AG10803 (cell line): ENCODE measurements around the gene HSF4.

ENCODE experiments used
- DNase-seq: peaks from one replicate; pipeline ENCODE4 v3.0.0; 2010; ENCODE audit warnings: low read depth
- H3K4me3 ChIP-seq: 2 replicates; pipeline ENCODE4 v1.5.1; 2011; ENCODE audit warnings: mild to moderate bottlenecking, low read length, control low read depth
- TF ChIP-seq, protein P1 (sequence below): conservative IDR thresholded peaks from 2 replicates; pipeline ENCODE4 v1.5.1; 2011; ENCODE audit warnings: mild to moderate bottlenecking, low read length, control low read depth, inconsistent platforms

HSF4 gene

DNA sequence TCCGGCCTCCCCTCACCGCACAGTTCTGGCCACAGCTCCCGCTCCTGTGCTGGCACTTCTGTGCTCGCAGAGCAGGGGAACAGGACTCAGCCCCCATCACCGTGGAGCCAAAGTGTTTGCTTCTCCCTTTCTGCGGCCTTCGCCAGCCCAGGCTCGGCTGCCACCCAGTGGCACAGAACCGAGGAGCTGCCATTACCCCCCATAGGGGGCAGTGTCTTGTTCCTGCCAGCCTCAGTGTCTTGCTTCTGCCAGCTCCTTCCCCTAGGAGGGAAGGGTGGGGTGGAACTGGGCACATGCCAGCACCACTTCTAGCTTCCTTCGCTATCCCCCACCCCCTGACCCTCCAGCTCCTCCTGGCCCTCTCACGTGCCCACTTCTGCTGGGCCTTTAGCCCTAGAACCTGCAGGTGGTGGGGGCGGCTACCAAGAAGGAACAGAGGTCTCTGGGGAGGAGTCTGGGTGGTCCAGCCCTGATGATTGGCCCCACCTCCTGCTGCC lies 33.7 kb downstream of the HSF4 start:
- DNase-seq: peak; percentile 42
- TF ChIP-seq, protein P1, sequence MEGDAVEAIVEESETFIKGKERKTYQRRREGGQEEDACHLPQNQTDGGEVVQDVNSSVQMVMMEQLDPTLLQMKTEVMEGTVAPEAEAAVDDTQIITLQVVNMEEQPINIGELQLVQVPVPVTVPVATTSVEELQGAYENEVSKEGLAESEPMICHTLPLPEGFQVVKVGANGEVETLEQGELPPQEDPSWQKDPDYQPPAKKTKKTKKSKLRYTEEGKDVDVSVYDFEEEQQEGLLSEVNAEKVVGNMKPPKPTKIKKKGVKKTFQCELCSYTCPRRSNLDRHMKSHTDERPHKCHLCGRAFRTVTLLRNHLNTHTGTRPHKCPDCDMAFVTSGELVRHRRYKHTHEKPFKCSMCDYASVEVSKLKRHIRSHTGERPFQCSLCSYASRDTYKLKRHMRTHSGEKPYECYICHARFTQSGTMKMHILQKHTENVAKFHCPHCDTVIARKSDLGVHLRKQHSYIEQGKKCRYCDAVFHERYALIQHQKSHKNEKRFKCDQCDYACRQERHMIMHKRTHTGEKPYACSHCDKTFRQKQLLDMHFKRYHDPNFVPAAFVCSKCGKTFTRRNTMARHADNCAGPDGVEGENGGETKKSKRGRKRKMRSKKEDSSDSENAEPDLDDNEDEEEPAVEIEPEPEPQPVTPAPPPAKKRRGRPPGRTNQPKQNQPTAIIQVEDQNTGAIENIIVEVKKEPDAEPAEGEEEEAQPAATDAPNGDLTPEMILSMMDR: peak; percentile 70
- no peak overlapping the region for H3K4me3 ChIP-seq

DNA sequence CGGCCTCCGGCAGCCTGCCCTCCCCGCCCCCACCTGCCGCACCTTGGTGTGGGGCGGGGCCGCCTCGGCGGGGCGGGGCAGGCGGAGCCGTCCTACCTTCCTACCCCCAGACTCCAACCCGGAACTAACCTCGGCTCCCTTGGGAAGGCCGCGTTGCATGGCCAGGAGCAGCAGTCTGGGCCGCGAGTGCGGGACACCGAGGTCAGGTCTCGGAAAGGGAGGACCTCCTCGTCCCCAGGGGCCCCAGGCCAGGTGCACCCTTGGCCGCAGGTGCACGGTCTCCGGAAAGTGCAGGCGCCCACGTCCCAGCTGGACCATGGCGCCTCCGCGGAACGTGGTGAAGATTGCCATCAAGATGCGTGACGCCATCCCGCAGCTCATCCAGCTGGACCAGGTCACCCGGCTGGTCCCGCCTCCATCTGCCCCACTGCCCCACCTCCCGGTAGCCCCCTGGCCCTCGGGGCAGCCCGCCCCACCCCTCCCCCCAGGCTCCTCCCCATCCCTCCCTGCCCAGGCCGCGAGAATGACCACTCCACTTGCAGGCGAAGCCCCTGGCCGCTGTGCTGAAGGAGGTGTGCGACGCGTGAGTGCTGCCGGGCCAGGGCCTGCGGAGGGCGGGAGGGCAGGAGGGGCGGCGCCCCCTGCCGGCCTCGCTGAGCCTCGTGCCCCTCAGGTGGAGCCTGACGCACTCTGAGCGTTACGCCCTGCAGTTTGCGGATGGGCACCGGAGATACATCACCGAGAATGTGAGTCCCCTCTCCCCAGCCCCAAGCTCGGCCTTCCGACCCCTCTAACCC lies 34.7 kb downstream of the HSF4 start, which contains the start of gene ELMO3:
ELMO3 (plus strand) TSS at position 121 of the 797 bp plus-strand sequence; CDS start at position 317, 196 bp downstream.
- no peak within 1 kb of the TSS for H3K4me3 ChIP-seq
- TF ChIP-seq, protein P1: peak; percentile 42
- DNase-seq: no peak

DNA sequence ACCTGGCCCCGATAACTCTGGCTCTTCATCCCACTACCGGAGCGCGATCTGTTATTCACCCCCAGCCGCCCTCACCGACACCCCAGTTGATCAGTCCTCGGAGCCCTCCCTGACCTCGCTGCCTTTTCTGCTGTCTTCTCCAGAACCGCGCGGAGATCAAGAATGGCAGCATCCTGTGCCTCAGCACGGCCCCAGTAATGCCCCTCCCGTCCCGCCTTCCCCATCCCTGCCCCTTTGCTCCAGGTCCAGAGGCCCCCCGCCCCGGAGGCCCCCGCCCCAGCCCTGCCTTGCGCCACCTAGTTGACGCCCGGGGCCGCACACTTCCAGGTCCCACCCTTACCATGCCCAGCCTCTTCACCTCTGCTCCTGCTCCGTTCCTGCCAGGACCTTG lies 35.3 kb downstream of the HSF4 start:
- no peak overlapping the region for H3K4me3 ChIP-seq
- TF ChIP-seq, protein P1: no peak
- DNase-seq: no peak

DNA sequence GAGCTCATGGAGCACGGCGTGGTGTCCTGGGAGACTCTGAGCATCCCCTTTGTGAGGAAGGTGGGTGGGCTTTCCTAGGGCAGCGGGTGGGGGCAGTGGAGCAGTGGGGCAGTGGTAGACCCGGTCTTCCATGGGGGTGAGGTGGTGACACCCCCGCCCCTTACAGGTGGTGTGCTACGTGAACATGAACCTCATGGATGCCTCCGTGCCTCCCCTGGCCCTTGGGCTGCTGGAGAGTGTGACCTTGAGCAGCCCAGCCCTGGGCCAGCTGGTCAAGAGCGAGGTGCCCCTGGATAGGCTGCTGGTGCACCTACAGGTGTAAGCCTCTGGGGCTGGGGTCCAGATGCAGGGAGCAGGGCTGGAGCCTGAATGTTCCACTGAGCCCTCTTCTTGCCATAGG lies 35.9 kb downstream of the HSF4 start:
- TF ChIP-seq, protein P1: no peak
- no peak for DNase-seq
- H3K4me3 ChIP-seq: no peak overlapping the region

DNA sequence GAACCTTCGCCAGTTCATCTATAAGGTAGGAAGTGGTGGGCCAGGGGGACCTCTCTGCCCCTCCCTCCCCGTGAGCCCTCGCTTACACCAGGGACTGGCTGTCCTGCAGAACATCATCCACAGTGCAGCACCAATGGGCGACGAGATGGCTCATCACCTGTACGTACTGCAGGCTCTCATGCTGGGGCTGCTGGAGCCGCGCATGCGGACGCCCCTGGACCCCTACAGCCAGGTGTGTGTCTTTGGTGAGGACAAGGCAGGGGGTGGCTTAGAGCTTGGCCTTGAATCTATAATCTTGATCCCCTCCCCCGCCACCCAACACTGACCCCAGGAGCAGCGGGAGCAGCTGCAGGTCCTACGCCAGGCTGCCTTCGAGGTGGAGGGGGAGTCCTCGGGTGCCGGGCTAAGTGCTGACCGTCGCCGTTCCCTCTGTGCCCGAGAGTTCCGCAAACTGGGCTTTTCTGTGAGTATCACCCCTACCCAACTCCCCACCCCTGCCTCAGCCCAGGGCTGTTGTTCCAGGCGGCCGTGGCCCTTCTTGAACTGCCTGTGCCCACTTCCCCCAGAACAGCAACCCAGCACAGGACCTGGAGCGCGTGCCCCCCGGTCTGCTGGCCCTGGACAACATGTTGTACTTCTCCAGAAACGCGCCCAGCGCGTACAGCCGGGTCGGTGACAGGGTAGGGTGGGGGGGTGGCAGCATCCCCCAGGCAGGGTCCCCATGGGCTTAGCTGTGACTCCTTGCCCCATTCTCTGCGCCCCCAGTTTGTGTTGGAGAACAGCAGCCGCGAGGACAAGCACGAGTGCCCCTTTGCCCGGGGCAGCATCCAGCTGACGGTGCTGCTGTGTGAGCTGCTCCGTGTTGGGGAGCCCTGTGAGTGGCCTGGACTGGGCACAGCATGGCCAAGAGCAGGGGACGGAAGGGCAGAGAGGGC lies 37.1 kb downstream of the HSF4 start:
- no peak for DNase-seq
- TF ChIP-seq, protein P1: no peak
- H3K4me3 ChIP-seq: no peak overlapping the region

DNA sequence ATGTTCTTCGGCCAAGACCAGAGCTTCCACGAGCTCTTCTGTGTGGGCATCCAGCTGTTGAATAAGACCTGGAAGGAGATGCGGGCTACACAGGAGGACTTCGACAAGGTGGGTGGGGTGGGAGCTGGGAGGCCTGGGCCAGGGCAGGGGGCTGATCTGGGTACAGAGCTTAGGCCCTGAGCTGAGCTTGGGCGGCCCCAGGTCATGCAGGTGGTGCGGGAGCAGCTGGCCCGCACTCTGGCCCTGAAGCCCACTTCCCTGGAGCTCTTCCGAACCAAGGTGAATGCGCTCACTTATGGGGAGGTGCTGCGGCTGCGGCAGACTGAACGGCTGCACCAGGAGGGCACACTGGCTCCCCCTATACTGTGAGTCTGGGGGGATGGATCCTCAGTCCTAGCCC lies 37.9 kb downstream of the HSF4 start:
- no peak for DNase-seq
- H3K4me3 ChIP-seq: no peak overlapping the region
- TF ChIP-seq, protein P1: no peak
